GM19043 (cell line): ENCODE results near the gene PHETA1.

Source experiments
- ATAC-seq: cut with Tn5 transposase; IDR thresholded peaks from one replicate; pipeline ENCODE4 v1.9.1; 2021; ENCODE audit warnings: low read depth; ENCODE audit not compliant: unreplicated experiment

Gene PHETA1

GRCh38 chr12:111330800-111331752 is 37.8 kb downstream of the PHETA1 start:
- ATAC-seq: no peak

GRCh38 chr12:111328138-111328537 is 40.8 kb downstream of the PHETA1 start:
- ATAC-seq: no peak

DNA sequence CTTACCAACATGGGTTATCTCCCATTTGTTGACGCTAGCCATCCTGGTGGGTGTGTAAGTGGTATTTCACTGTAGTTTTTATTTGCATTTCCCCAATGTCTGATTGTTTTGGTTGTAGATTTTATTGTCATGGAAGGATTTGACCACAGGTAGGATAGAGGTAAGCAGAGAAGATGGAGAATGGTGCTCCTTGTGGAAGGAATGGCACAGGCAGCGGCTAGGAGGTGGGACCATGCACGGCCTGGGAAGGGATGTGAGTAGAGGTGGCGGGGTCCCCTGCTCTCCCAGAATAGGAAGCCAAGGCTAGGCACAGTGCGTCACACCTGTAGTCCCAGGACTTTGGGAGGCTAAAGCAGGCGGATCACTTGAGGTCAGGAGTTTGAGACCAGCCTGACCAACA is 41.4 kb downstream of the PHETA1 start:
- ATAC-seq: no peak

DNA sequence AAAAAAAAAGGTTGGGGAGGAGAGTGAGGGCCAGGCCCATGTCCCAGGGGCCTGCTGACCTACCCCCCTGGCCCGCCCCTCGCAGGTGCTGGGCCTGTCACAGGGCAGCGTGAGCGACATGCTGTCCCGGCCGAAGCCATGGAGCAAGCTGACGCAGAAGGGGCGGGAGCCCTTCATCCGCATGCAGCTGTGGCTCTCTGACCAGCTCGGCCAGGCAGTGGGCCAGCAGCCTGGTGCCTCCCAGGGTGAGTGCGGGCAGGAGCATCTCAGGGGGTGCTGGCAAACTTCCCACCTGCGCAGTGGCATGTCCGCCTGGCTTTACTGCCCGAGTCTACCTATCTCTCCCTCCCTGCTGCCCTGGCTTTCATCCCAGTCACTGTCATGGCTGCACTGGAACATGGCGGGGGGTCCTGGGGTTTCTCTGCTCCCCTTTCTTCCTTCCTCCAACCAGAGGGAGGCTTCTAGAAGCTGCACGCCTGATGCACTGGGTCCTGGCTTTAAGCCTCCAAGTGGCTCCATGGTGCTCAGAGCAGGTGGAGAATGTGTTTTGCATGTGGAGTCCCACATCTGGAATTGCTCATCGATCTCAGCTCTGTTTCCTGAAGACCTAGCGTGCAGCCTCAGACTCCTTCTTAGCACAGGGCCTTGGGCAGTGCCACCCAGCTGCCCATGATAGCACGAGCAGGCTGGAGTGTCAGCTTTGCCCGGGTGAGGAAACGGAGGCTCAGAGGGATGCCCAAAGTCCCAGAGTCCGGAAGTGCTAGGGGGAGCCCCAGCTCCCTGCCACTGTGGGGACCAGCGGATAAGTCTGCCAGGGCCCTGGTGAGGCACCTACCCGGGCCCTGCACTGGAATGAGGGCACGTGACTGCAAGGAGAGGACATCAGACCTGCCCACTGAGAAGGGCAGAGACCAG is 46.3 kb downstream of the PHETA1 start:
- no peak for ATAC-seq

DNA sequence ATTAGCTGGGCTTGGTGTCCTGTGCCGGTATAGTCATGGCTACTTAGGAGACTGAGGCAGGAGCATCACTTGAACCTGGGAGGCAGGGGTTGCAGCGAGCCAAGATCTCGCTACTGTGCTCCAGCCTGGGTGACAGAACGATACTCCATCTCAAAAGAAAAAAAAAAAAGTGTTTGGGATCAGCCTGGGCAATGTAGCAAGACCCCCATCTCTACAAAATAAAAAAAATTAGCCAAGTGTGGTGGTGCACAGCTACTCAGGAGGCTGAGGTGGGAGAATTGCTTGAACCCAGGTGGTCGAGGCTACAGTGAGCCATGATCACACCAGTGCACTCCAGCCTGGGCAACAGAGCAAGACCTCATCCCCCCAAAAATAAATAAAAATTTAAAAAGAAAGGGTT is 47.6 kb downstream of the PHETA1 start:
- no peak for ATAC-seq

- ATAC-seq: no peak
These were observed 48.4 kb downstream of the PHETA1 start for GRCh38 chr12:111320258-111321050.

- no peak for ATAC-seq
These were observed 49.2 kb downstream of the PHETA1 start for GRCh38 chr12:111319600-111320257.

- ATAC-seq: no peak
These were observed 50.4 kb downstream of the PHETA1 start for GRCh38 chr12:111318450-111318849.

- ATAC-seq: no peak
These were observed 52.2 kb downstream of the PHETA1 start for GRCh38 chr12:111316671-111317070.

- no peak for ATAC-seq
These were observed 53.8 kb downstream of the PHETA1 start for GRCh38 chr12:111314953-111315539.

DNA sequence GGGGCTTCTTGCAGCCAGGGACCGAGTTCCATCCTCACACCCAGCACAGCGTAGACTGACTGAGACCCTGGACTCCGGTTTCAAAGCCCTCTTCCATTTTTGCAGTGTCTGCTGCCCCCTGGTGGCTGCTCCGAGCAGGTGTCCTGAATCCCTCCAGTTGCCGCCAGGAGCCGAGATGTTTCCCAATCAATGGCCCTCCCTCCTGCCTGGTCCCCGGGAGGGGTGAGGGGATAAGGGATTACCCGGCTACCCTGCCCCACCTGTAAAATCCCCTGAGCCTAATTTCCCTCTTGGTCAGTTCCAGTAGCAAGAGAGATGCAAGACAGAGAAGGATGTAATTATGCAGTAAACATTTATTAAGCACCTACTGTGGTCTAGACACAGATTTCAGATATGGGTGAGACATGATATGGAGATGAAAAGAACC is 55.0 kb downstream of the PHETA1 start:
- ATAC-seq: no peak

GRCh38 chr12:111312708-111313107 is 56.2 kb downstream of the PHETA1 start:
- no peak for ATAC-seq

GRCh38 chr12:111312016-111312415 is 56.9 kb downstream of the PHETA1 start:
- no peak for ATAC-seq

- ATAC-seq: no peak
These were observed 57.9 kb downstream of the PHETA1 start for GRCh38 chr12:111311011-111311410.
